ENCODE measurements around the gene WHAMM.

The WHAMM gene

GRCh38 chr15:82871358-82871757 lies 61.9 kb downstream of the WHAMM start:
- no peak for DNase-seq

GRCh38 chr15:82871832-82872484 lies 62.5 kb downstream of the WHAMM start:
- DNase-seq: no peak

- no peak for DNase-seq
Measured at GRCh38 chr15:82873000-82873680, 63.7 kb downstream of the WHAMM start.

GRCh38 chr15:82874267-82874666 lies 64.8 kb downstream of the WHAMM start:
- no peak for DNase-seq

- no peak for DNase-seq
Measured at GRCh38 chr15:82874961-82875360, 65.5 kb downstream of the WHAMM start.

GRCh38 chr15:82875411-82876003 lies 66.1 kb downstream of the WHAMM start:
- DNase-seq: no peak

GRCh38 chr15:82877825-82878224 lies 68.4 kb downstream of the WHAMM start:
- no peak for DNase-seq

GRCh38 chr15:82878325-82878724 lies 68.9 kb downstream of the WHAMM start:
- no peak for DNase-seq

GRCh38 chr15:82880704-82881103 lies 71.3 kb downstream of the WHAMM start:
- DNase-seq: no peak

- no peak for DNase-seq
Measured at GRCh38 chr15:82881747-82882146, 72.3 kb downstream of the WHAMM start.

- DNase-seq: no peak
Measured at GRCh38 chr15:82882273-82882928, 73.0 kb downstream of the WHAMM start.

All from CD4-positive, alpha-beta T cell treated with Interleukin-17A for 1 hour (primary cell).